Endothelial cell of umbilical vein (primary cell): ENCODE data around the gene RAB14. TPM values are rescaled to one million over a fixed set of nuclear protein-coding genes. Genes with fewer than 3 reads are reported as not detected.

Experiments used
- BruUV-seq: library from RNA; stranded (reverse); fragments of 400-500 nt; replicated peaks from 2 replicates; lab custom pipeline; 2021; lab: Mats Ljungman, UMichigan
- CTCF ChIA-PET: fragments of 300-600, 350-600 bp; sonication (Branson Sonifier 250); formaldehyde crosslinking; loops from one replicate; lab custom pipeline; 2021; ENCODE audit warnings: antibody characterized with exemption, inconsistent platforms; lab: Charles Lee
- POLR2A ChIA-PET: fragments of 300-600, 350-600 bp; sonication (Branson Sonifier 250); formaldehyde crosslinking; loops from one replicate; lab custom pipeline; 2021; ENCODE audit warnings: antibody characterized with exemption, inconsistent platforms; lab: Charles Lee
- DNase-seq: peaks from one replicate; pipeline ENCODE4 v3.0.0-alpha.2; 2011; ENCODE audit warnings: low read depth, low spot score
- FAIRE-seq: peaks from 2 replicates; lab custom pipeline; 2011; peaks lifted over from hg19 to GRCh38; lab: Jason Lieb, UNC
- H2AFZ ChIP-seq: 2 replicates; pipeline ENCODE4 v1.6.0; 2012; ENCODE audit warnings: low read depth, low read length, control low read depth, inconsistent platforms
- H3K27ac ChIP-seq: 2 replicates; pipeline ENCODE4 v1.5.1; 2011; ENCODE audit warnings: low read depth, mild to moderate bottlenecking, control low read depth, low read length, moderate library complexity; ENCODE audit not compliant: insufficient read depth
- H3K27me3 ChIP-seq, 2 experiments: 2 replicates each; pipeline versions ENCODE4 v1.6.0 to v1.6.1; 2011; ENCODE audit warnings: low read length in 2 of 2, mixed read lengths in 1 of 2; ENCODE audit not compliant: control insufficient read depth in 2 of 2, insufficient read depth in 2 of 2
- H3K36me3 ChIP-seq, 2 experiments: 2 replicates in 1 of 2; 3 replicates in 1 of 2; pipeline ENCODE4 v1.5.1; 2011; ENCODE audit warnings: low read length in 2 of 2, mild to moderate bottlenecking in 1 of 2, moderate library complexity in 1 of 2; ENCODE audit not compliant: control insufficient read depth in 2 of 2, insufficient read depth in 2 of 2; ENCODE audit errors: extremely low read depth in 1 of 2
- H3K4me1 ChIP-seq: 3 replicates; pipeline ENCODE4 v1.5.1; 2011; ENCODE audit warnings: mild to moderate bottlenecking, low read length; ENCODE audit not compliant: control insufficient read depth, insufficient read depth; ENCODE audit errors: extremely low read depth
- H3K4me2 ChIP-seq: 2 replicates; pipeline ENCODE4 v1.6.1; 2011; ENCODE audit warnings: low read length, control low read depth, mixed read lengths; ENCODE audit not compliant: insufficient read depth
- H3K4me3 ChIP-seq, 3 experiments: fragments of 200-600 bp in 1 of 3; sonication (generic), shearing (Covaris generic) in 1 of 3; replicated peaks in 1 of 3; 2 replicates each; pipeline ENCODE4 v1.5.1; 2011 to 2016; ENCODE audit warnings: control low read depth in 3 of 3, low read length in 3 of 3, mild to moderate bottlenecking in 2 of 3, inconsistent platforms in 1 of 3, low read depth in 1 of 3, moderate library complexity in 1 of 3; ENCODE audit not compliant: insufficient read depth in 1 of 3
- H3K79me2 ChIP-seq: 2 replicates; pipeline ENCODE4 v1.6.0; 2012; ENCODE audit warnings: low read length, inconsistent platforms; ENCODE audit not compliant: control insufficient read depth, insufficient read depth
- H3K9ac ChIP-seq: replicated peaks from 2 replicates; pipeline ENCODE3; 2011; ENCODE audit warnings: low read length, control low read depth; ENCODE audit not compliant: insufficient read depth; ENCODE audit errors: extremely low read depth
- H3K9me1 ChIP-seq: replicated peaks from 3 replicates; pipeline ENCODE4 v1.6.0; 2011; ENCODE audit warnings: mild to moderate bottlenecking, low read length; ENCODE audit not compliant: control insufficient read depth, insufficient read depth; ENCODE audit errors: extremely low read depth
- H3K9me3 ChIP-seq: replicated peaks from 2 replicates; pipeline ENCODE4 v1.5.1; 2012; ENCODE audit warnings: low read length, inconsistent platforms; ENCODE audit not compliant: control insufficient read depth, insufficient read depth
- H4K20me1 ChIP-seq: replicated peaks from 2 replicates; pipeline ENCODE3; 2011; ENCODE audit warnings: mild to moderate bottlenecking, low read length; ENCODE audit not compliant: control insufficient read depth, insufficient read depth; ENCODE audit errors: extremely low read depth
- CTCF ChIP-seq, 2 donors: IDR thresholded peaks; 1 replicate in 1 of 2; 2 replicates in 1 of 2; pipeline ENCODE4 v1.5.1; 2011; ENCODE audit warnings: low read length in 2 of 2, mild to moderate bottlenecking in 2 of 2, moderate library complexity in 2 of 2, control low read depth in 1 of 2, inconsistent platforms in 1 of 2, low read depth in 1 of 2; ENCODE audit not compliant: insufficient read depth in 1 of 2; ENCODE audit errors: extremely low read depth in 1 of 2
- EZH2 ChIP-seq: IDR thresholded peaks from 2 replicates; pipeline ENCODE4 v1.6.1; 2012; ENCODE audit warnings: borderline replicate concordance, low read depth, mild to moderate bottlenecking, moderate library complexity, low read length, inconsistent platforms; ENCODE audit not compliant: severe bottlenecking
- FOS ChIP-seq: IDR thresholded peaks from 2 replicates; pipeline ENCODE4 v1.6.1; 2011; ENCODE audit warnings: mild to moderate bottlenecking, low read length, moderate library complexity, borderline replicate concordance; ENCODE audit not compliant: insufficient read depth
- GATA2 ChIP-seq: IDR thresholded peaks from 2 replicates; pipeline ENCODE4 v1.7.0; 2011; ENCODE audit warnings: low read depth, mild to moderate bottlenecking, moderate library complexity, mixed read lengths, low read length; ENCODE audit not compliant: insufficient read length, insufficient read depth
- JUN ChIP-seq: IDR thresholded peaks from 2 replicates; pipeline ENCODE4 v1.6.1; 2011; ENCODE audit warnings: borderline replicate concordance, low read depth; ENCODE audit not compliant: insufficient read length, insufficient read depth
- MAX ChIP-seq: IDR thresholded peaks from 2 replicates; pipeline ENCODE4 v1.6.1; 2011; ENCODE audit not compliant: insufficient read depth, insufficient read length
- MYC ChIP-seq: IDR thresholded peaks from one replicate; pipeline ENCODE4 v1.6.1; 2011; ENCODE audit warnings: mild to moderate bottlenecking, low read depth, low read length
- POLR2A ChIP-seq: IDR thresholded peaks from 2 replicates; pipeline ENCODE4 v1.6.1; 2012; ENCODE audit warnings: low read depth, mild to moderate bottlenecking, control low read depth, low read length
- POLR2AphosphoS5 ChIP-seq: IDR thresholded peaks from 2 replicates; pipeline ENCODE4 v1.6.1; 2012; ENCODE audit warnings: low read depth, mild to moderate bottlenecking, control low read depth, low read length, moderate library complexity; ENCODE audit not compliant: insufficient read depth
- dilution Hi-C: fragments of 300-500 bp; cut with MboI; formaldehyde crosslinking; loops from one replicate; pipeline ENCODE4 v1.15.0; 2019; ENCODE audit warnings: low sequenced_read_pairs; ENCODE audit not compliant: extremely low pct_ligation_motif_present
- intact Hi-C: fragments of 100-400 bp; cut with micrococcal nuclease; formaldehyde crosslinking; loops from one replicate; pipeline ENCODE4 v1.10.0; 2022
- polyA plus RNA-seq, 4 experiments: library from polyadenylated mRNA; depleted of rRNA in 3 of 4; stranded (reverse) in 3 of 4; unstranded in 1 of 4; fragments of >200 nt; gene quantifications; 2 replicates each; pipeline versions ENCODE4 v1.2.1 to v1.2.3, GENCODE V29; 2011 to 2012; ENCODE audit warnings: missing spikeins in 1 of 4
- total RNA-seq: library from RNA; stranded (reverse); gene quantifications from 2 replicates; pipeline ENCODE4 v1.2.3, GENCODE V29; 2021

The RAB14 gene
- total and polyA plus RNA-seq, 2 donors (not counting 3 experiments of a cell fraction or from before 2014, with no cell fraction given), result 18.9 to 79.3 TPM

- H3K27ac ChIP-seq, result no peak overlapping the region
- H3K9ac ChIP-seq, result no peak overlapping the region
- ChIA-PET POLR2A (no interaction called here), CTCF (no interaction called here)
- no peak overlapping the region for H2AFZ ChIP-seq
- H3K4me1 ChIP-seq, result no peaks in the 10 kb centered on the region
- dilution Hi-C loops, result no loop called here
- TF ChIP-seq MAX (no peak), POLR2A (no peak), POLR2AphosphoS5 (no peak), GATA2 (no peak), JUN (no peak)
- H3K36me3 ChIP-seq, result peaks cover 14 to 33% of the 10 kb centered on the region in 2 experiments
- H4K20me1 ChIP-seq, result no peaks in the 10 kb centered on the region
- H3K4me3 ChIP-seq, result no peak overlapping the region
- no peaks in the 10 kb centered on the region for H3K9me1 ChIP-seq
- DNase-seq (no peak), FAIRE-seq (no peak)
- H3K79me2 ChIP-seq, result no peaks in the 10 kb centered on the region
- H3K4me2 ChIP-seq, result no peak overlapping the region
- BruUV-seq, result no TSS peak
- H3K27me3 ChIP-seq, result no peaks in the 10 kb centered on the region
- intact Hi-C loops, result no loop called here
- no peaks in the 10 kb centered on the region for H3K9me3 ChIP-seq
These were observed 51.5 kb downstream of the RAB14 start for GRCh38 chr9:121150188-121150587.

- H3K36me3 ChIP-seq, result peaks cover 30 to 42% of the 10 kb centered on the region in 2 experiments
- no peak for FAIRE-seq
- no peaks in the 10 kb centered on the region for H3K9me3 ChIP-seq
- H3K79me2 ChIP-seq, result no peaks in the 10 kb centered on the region
- H3K27ac ChIP-seq, result no peak overlapping the region
- no peaks in the 10 kb centered on the region for H4K20me1 ChIP-seq
- H3K4me2 ChIP-seq, result no peak overlapping the region
- ChIA-PET CTCF (interaction anchor here (1.0 kb wide), 1 partner anchor 388 kb away, joined by 3 read pairs; no protein-coding TSS in a partner anchor), POLR2A (no interaction called here)
- H2AFZ ChIP-seq, result no peak overlapping the region
- no peak for DNase-seq
- H3K27me3 ChIP-seq, result no peaks in the 10 kb centered on the region
- dilution Hi-C loops (no loop called here), intact Hi-C loops (no loop called here)
- no peak overlapping the region for H3K4me3 ChIP-seq
- no peaks in the 10 kb centered on the region for H3K9me1 ChIP-seq
- BruUV-seq, result no TSS peak
- no peak overlapping the region for H3K9ac ChIP-seq
- H3K4me1 ChIP-seq, result no peaks in the 10 kb centered on the region
- TF ChIP-seq JUN, result no peak
- no peak for TF ChIP-seq MYC
- TF ChIP-seq CTCF (IDR thresholded peaks at IDR 0.05; ENCODE audit: extremely low read depth in 1 of 2, insufficient read depth in 1 of 2, low read depth in 1 of 2, low read length in 2 of 2), result no peak
- TF ChIP-seq FOS, result no peak
- TF ChIP-seq MAX, result no peak
- TF ChIP-seq GATA2, result no peak
- TF ChIP-seq POLR2AphosphoS5, result no peak
- no peak for TF ChIP-seq EZH2
- no peak for TF ChIP-seq POLR2A
These were observed 57.2 kb downstream of the RAB14 start for GRCh38 chr9:121144482-121144881.
